HCT116 (cell line): ENCODE data around the gene OMP. TPM values are rescaled to one million over a fixed set of nuclear protein-coding genes. Genes with fewer than 3 reads are reported as not detected.

Source experiments
- ATAC-seq: fragments of 200-7000 bp; cut with Tn5 transposase; 2 replicates; pipeline ENCODE4 v1.9.1; 2020; ENCODE audit warnings: mild to moderate bottlenecking, moderate library complexity
- BruUV-seq: library from RNA; stranded (reverse); fragments of 400-500 nt; replicated peaks from 2 replicates; lab custom pipeline; 2021; lab: Mats Ljungman, UMichigan
- CTCF ChIA-PET: fragments of 300-600 bp; sonication (Branson Sonifier 250); formaldehyde crosslinking; loops from one replicate; lab custom pipeline; 2021; ENCODE audit warnings: antibody characterized with exemption; lab: Charles Lee
- POLR2A ChIA-PET: fragments of 300-600, 350-600 bp; sonication (Branson Sonifier 250); formaldehyde crosslinking; loops from one replicate; lab custom pipeline; 2021; ENCODE audit warnings: antibody characterized with exemption; lab: Charles Lee
- RAD21 ChIA-PET, 2 experiments: fragments of 300-600 bp; sonication (Branson Sonifier 250); formaldehyde crosslinking; loops; one replicate each; lab custom pipeline; 2023; ENCODE audit warnings: low total read pairs in 2 of 2; ENCODE audit not compliant: uncharacterized antibody in 2 of 2, unreplicated experiment in 2 of 2, low non-redundant PET in 1 of 2; lab: Charles Lee
- DNase-seq: peaks from one replicate; pipeline ENCODE4 v3.0.0-alpha.2; 2010; ENCODE audit warnings: low read depth, low spot score
- H2AFZ ChIP-seq: fragments of 200-600 bp; shearing (Covaris generic), sonication (generic); 2 replicates; pipeline ENCODE4 v1.6.1; 2017; ENCODE audit warnings: low read depth, mixed run types, mixed read lengths, antibody characterized with exemption, low read length; ENCODE audit not compliant: poor library complexity, severe bottlenecking
- H3K27ac ChIP-seq: 2 replicates; pipeline ENCODE4 v1.5.1; 2012; ENCODE audit warnings: low read depth, low read length
- H3K27me3 ChIP-seq: fragments of 200-600 bp; sonication (generic); 2 replicates; pipeline ENCODE4 v1.6.1; 2016; ENCODE audit warnings: mixed run types, low read length, mixed read lengths; ENCODE audit not compliant: insufficient read depth
- H3K36me3 ChIP-seq, 2 experiments: fragments of 200-500 bp in 1 of 2; fragments of 200-600 bp in 1 of 2; sonication (Bioruptor generic) in 1 of 2; sonication (generic) in 1 of 2; 2 replicates each; pipeline versions ENCODE4 v1.5.1 to v1.6.1; 2014 to 2016; ENCODE audit warnings: low read length in 2 of 2, inconsistent platforms in 1 of 2, mixed read lengths in 1 of 2, mixed run types in 1 of 2; ENCODE audit not compliant: insufficient read depth in 2 of 2, control insufficient read depth in 1 of 2
- H3K4me1 ChIP-seq, 2 experiments: fragments of 200-600 bp in 1 of 2; sonication (generic) in 1 of 2; 2 replicates each; pipeline versions ENCODE4 v1.5.1 to v1.6.1; 2012 to 2017; ENCODE audit warnings: low read length in 2 of 2, inconsistent platforms in 1 of 2, mild to moderate bottlenecking in 1 of 2, mixed read lengths in 1 of 2, mixed run types in 1 of 2, moderate library complexity in 1 of 2; ENCODE audit not compliant: insufficient read depth in 2 of 2, control insufficient read depth in 1 of 2
- H3K4me2 ChIP-seq: fragments of 200-600 bp; sonication (generic); 2 replicates; pipeline ENCODE4 v1.6.1; 2017; ENCODE audit warnings: mixed run types, low read length, mixed read lengths
- H3K4me3 ChIP-seq, 2 experiments: fragments of 200-600 bp in 1 of 2; sonication (generic) in 1 of 2; replicated peaks in 1 of 2; 2 replicates each; pipeline ENCODE4 v1.5.1; 2011 to 2016; ENCODE audit warnings: low read length in 2 of 2, control low read depth in 1 of 2, low read depth in 1 of 2, mild to moderate bottlenecking in 1 of 2, mixed read lengths in 1 of 2, mixed run types in 1 of 2
- H3K79me2 ChIP-seq: fragments of 200-600 bp; sonication (generic); 2 replicates; pipeline ENCODE4 v1.6.1; 2017; ENCODE audit warnings: mild to moderate bottlenecking, mixed run types, low read length, moderate library complexity, mixed read lengths; ENCODE audit not compliant: insufficient read depth
- H3K9ac ChIP-seq: fragments of 200-600 bp; sonication (generic); 2 replicates; pipeline ENCODE4 v1.6.1; 2016; ENCODE audit warnings: low read length, mixed read lengths
- H3K9me2 ChIP-seq: fragments of 200-600 bp; sonication (generic), shearing (Covaris generic); 2 replicates; pipeline ENCODE4 v1.6.1; 2017; ENCODE audit warnings: mixed run types, mild to moderate bottlenecking, moderate library complexity; ENCODE audit not compliant: insufficient read depth
- H3K9me3 ChIP-seq, 2 experiments: fragments of 200-500 bp in 1 of 2; fragments of 200-600 bp in 1 of 2; sonication (Bioruptor generic) in 1 of 2; sonication (generic) in 1 of 2; 2 replicates each; pipeline ENCODE4 v1.6.1; 2014 to 2017; ENCODE audit warnings: low read length in 2 of 2, mixed read lengths in 2 of 2, inconsistent platforms in 1 of 2, low read depth in 1 of 2, mild to moderate bottlenecking in 1 of 2, mixed run types in 1 of 2, moderate library complexity in 1 of 2; ENCODE audit not compliant: control insufficient read depth in 1 of 2, insufficient read depth in 1 of 2
- H4K20me1 ChIP-seq: fragments of 200-600 bp; sonication (generic), shearing (Covaris generic); 2 replicates; pipeline ENCODE4 v1.6.1; 2017; ENCODE audit warnings: mixed run types, mild to moderate bottlenecking, moderate library complexity; ENCODE audit not compliant: insufficient read depth
- CTCF ChIP-seq, 3 experiments: fragments of 200-600 bp in 1 of 3; sonication (generic) in 1 of 3; IDR thresholded peaks in 2 of 3; conservative IDR thresholded peaks in 1 of 3; 2 replicates each; pipeline ENCODE4 v1.5.1; 2012 to 2017; ENCODE audit warnings: low read depth in 2 of 3, low read length in 2 of 3, antibody characterized with exemption in 1 of 3, borderline replicate concordance in 1 of 3, control low read depth in 1 of 3, mild to moderate bottlenecking in 1 of 3, mixed read lengths in 1 of 3, mixed run types in 1 of 3, moderate library complexity in 1 of 3; ENCODE audit not compliant: insufficient read depth in 1 of 3
- ELF1 ChIP-seq: IDR thresholded peaks from 2 replicates; pipeline ENCODE4 v1.6.1; 2012; ENCODE audit warnings: low read depth, borderline replicate concordance
- FOSL1 ChIP-seq: IDR thresholded peaks from 2 replicates; pipeline ENCODE4 v1.6.1; 2012; ENCODE audit warnings: low read depth
- POLR2A ChIP-seq: IDR thresholded peaks from 2 replicates; pipeline ENCODE4 v1.7.0; 2011; ENCODE audit warnings: borderline replicate concordance; ENCODE audit not compliant: insufficient read depth, insufficient read length; ENCODE audit errors: extremely low read depth
- SP1 ChIP-seq: IDR thresholded peaks from 2 replicates; pipeline ENCODE4 v1.6.1; 2012; ENCODE audit warnings: low read depth
- SRF ChIP-seq: IDR thresholded peaks from 2 replicates; pipeline ENCODE4 v1.6.1; 2012; ENCODE audit warnings: low read depth
- ZBTB33 ChIP-seq: IDR thresholded peaks from 2 replicates; pipeline ENCODE4 v1.6.1; 2011; ENCODE audit warnings: mild to moderate bottlenecking, low read length, moderate library complexity; ENCODE audit not compliant: insufficient replicate concordance; ENCODE audit errors: extremely low read depth
- ZNF274 ChIP-seq: fragments of 200-500 bp; sonication (Bioruptor generic); IDR thresholded peaks from 2 replicates; pipeline ENCODE4 v1.6.1; 2014; ENCODE audit warnings: mild to moderate bottlenecking, low read depth, low read length, inconsistent platforms
- intact Hi-C: fragments of 100-400 bp; cut with micrococcal nuclease; formaldehyde crosslinking; loops from 2 replicates; pipeline ENCODE4 v1.10.0; 2022
- total RNA-seq: library from RNA; stranded (reverse); gene quantifications from one replicate; pipeline ENCODE4 v1.2.1, GENCODE V29; 2021; ENCODE audit not compliant: unreplicated experiment

OMP gene
- total RNA-seq, 1 experiment from 2014 or later = not detected

DNA sequence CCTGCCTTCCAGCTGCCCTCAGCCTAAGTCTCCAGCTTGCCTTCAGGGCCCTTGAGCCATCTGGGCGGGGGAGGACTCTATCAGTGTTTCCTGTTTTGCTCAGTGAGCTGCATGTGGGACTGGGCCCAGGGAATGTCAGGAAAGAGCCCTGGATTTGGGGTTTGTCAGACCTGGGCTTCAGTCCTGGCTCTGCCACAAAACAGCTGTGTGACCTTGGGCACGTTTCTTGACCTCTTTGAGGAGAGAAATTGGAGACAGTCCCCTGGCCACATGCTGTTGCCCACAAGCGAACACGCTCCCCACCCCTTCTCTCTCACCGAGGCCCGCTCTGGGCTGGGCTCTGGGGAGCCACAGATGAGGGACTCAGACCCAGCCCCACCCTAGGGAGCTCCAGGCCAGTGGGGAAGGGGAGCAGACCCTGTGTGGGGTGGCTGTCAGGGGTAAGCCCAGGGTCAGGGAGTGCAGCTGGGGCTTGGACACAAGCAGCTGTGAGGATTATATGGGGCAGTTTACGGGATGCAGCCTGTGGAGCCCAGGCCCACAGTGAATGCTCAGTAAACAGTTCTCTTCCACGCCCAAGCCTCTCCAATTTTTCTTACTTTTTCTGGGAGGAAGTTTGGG, 37.7 kb downstream of the OMP start:
- peaks cover 0 to 8% of the 10 kb centered on the region in 2 experiments; a peak in 1 of 4 replicates for H3K4me1 ChIP-seq
- no peaks in the 10 kb centered on the region for H4K20me1 ChIP-seq
- TF ChIP-seq CTCF (IDR thresholded peaks at IDR 0.05 in 2 of 3, conservative IDR thresholded peaks at IDR 0.05 in 1 of 3; ENCODE audit: borderline replicate concordance in 1 of 3, insufficient read depth in 1 of 3, low read depth in 2 of 3, low read length in 2 of 3) (no peak), ZBTB33 (no peak), POLR2A (no peak), ZNF274 (no peak), SP1 (no peak), SRF (no peak), FOSL1 (no peak), ELF1 (no peak)
- H3K36me3 ChIP-seq = no peaks in the 10 kb centered on the region
- no peak overlapping the region for H3K9ac ChIP-seq
- no peaks in the 10 kb centered on the region for H3K9me3 ChIP-seq
- no peak overlapping the region for H3K4me2 ChIP-seq
- DNase-seq (no peak), ATAC-seq (no peak)
- no peak overlapping the region for H3K4me3 ChIP-seq
- BruUV-seq = no TSS peak
- CTCF ChIA-PET = interaction anchor here (3.3 kb wide), 1 partner anchor 13 kb away, joined by 15 read pairs; the partner anchor contains the start of gene MYO7A
- no peaks in the 10 kb centered on the region for H3K27me3 ChIP-seq
- no peaks in the 10 kb centered on the region for H3K79me2 ChIP-seq
- RAD21 ChIA-PET = no interaction called here
- POLR2A ChIA-PET = no interaction called here
- H3K9me2 ChIP-seq = no peaks in the 10 kb centered on the region
- no peak overlapping the region for H3K27ac ChIP-seq
- intact Hi-C loops = no loop called here
- H2AFZ ChIP-seq = no peak overlapping the region
